ENCODE data around the gene PRTFDC1. TPM values are rescaled to one million over a fixed set of nuclear protein-coding genes. Genes with fewer than 3 reads are reported as not detected.

The PRTFDC1 gene
- total RNA-seq, 4 donors from 2014 or later: 3.0 to 8.3 (median 4.3) TPM

- no peak for DNase-seq (ENCODE audit: extremely low spot score)
- 89% methylated on average over 5 of the region's 5 CpGs for WGBS
- intact Hi-C loops (cut with DNase I): no loop called here
These were observed 72.5 kb downstream of the PRTFDC1 start for GRCh38 chr10:24879861-24880260.

GRCh38 chr10:24874133-24874532, 78.3 kb downstream of the PRTFDC1 start:
- DNase-seq (ENCODE audit: extremely low spot score): no peak
- H3K9me3 ChIP-seq: no peaks in the 10 kb centered on the region
- no peak overlapping the region for H3K27ac ChIP-seq (replicated peaks in 1 of 4)
- intact Hi-C loops (cut with DNase I): no loop called here
- TF ChIP-seq POLR2AphosphoS5 (IDR thresholded peaks at IDR 0.05) (no peak), CTCF (IDR thresholded peaks at IDR 0.05) (no peak), POLR2A (IDR thresholded peaks at IDR 0.05; ENCODE audit: low read depth) (no peak), EP300 (IDR thresholded peaks at IDR 0.05) (no peak)
- peaks cover 0 to 15% (median 6%) of the 10 kb centered on the region in 4 donors for H3K4me1 ChIP-seq
- H3K4me3 ChIP-seq: no peak overlapping the region
- no peaks in the 10 kb centered on the region for H3K27me3 ChIP-seq
- H3K36me3 ChIP-seq: no peaks in the 10 kb centered on the region

More at GRCh38 chr10:24879861-24880260, 72.5 kb downstream of the PRTFDC1 start:
- H3K4me3 ChIP-seq: no peak overlapping the region
- no peaks in the 10 kb centered on the region for H3K9me3 ChIP-seq
- H3K4me1 ChIP-seq: no peaks in the 10 kb centered on the region
- H3K27ac ChIP-seq (replicated peaks in 1 of 4): no peak overlapping the region
- H3K27me3 ChIP-seq: no peaks in the 10 kb centered on the region
- TF ChIP-seq CTCF (IDR thresholded peaks at IDR 0.05) (no peak), POLR2AphosphoS5 (IDR thresholded peaks at IDR 0.05) (no peak), POLR2A (IDR thresholded peaks at IDR 0.05; ENCODE audit: low read depth) (no peak), EP300 (IDR thresholded peaks at IDR 0.05) (no peak)
- H3K36me3 ChIP-seq: no peaks in the 10 kb centered on the region

GRCh38 chr10:24873281-24873683, 79.1 kb downstream of the PRTFDC1 start:
- Histone ChIP-seq H3K4me3 (no peak overlapping the region), H3K27ac (replicated peaks in 1 of 4) (no peak overlapping the region), H3K4me1 (peaks cover 0 to 15% (median 6%) of the 10 kb centered on the region in 4 donors), H3K9me3 (no peaks in the 10 kb centered on the region), H3K27me3 (no peaks in the 10 kb centered on the region), H3K36me3 (no peaks in the 10 kb centered on the region)
- TF ChIP-seq EP300 (IDR thresholded peaks at IDR 0.05): no peak
- peak; percentile 15 to 27 for TF ChIP-seq POLR2AphosphoS5 (IDR thresholded peaks at IDR 0.05)
- TF ChIP-seq POLR2A (IDR thresholded peaks at IDR 0.05; ENCODE audit: low read depth): no peak
- TF ChIP-seq CTCF (IDR thresholded peaks at IDR 0.05): no peak
- intact Hi-C loops (cut with DNase I): no loop called here
- DNase-seq (ENCODE audit: extremely low spot score): no peak
- 85% methylated on average over 4 of the region's 4 CpGs for WGBS

GRCh38 chr10:24872790-24873182, 79.6 kb downstream of the PRTFDC1 start:
- Histone ChIP-seq H3K27me3 (no peaks in the 10 kb centered on the region), H3K27ac (replicated peaks in 1 of 4) (no peak overlapping the region), H3K9me3 (no peaks in the 10 kb centered on the region), H3K4me3 (no peak overlapping the region), H3K4me1 (peaks cover 0 to 15% (median 6%) of the 10 kb centered on the region in 4 donors), H3K36me3 (no peaks in the 10 kb centered on the region)
- WGBS: 82% methylated on average over 3 of the region's 3 CpGs
- intact Hi-C loops (cut with DNase I): no loop called here
- TF ChIP-seq POLR2A (IDR thresholded peaks at IDR 0.05; ENCODE audit: low read depth) (no peak), CTCF (IDR thresholded peaks at IDR 0.05) (no peak), EP300 (IDR thresholded peaks at IDR 0.05) (no peak), POLR2AphosphoS5 (IDR thresholded peaks at IDR 0.05) (no peak)
- DNase-seq (ENCODE audit: extremely low spot score): no peak

Data from esophagus muscularis mucosa (tissue), 4 donors.